Peyer's patch (tissue), 4 donors: Measurements from ENCODE around the gene CORO6. TPM values are rescaled to one million over a fixed set of nuclear protein-coding genes. Genes with fewer than 3 reads are reported as not detected.
A peak's percentile ranks its signal among the peaks of the same experiment; 100 is the strongest.

Experiments
- DNase-seq, 3 donors: peaks; one replicate each; pipeline ENCODE4 v3.0.0-alpha.2; 2017 to 2019
- H3K27ac ChIP-seq, 4 donors: fragments of 200-600 bp; sonication (generic); one replicate each; pipeline ENCODE4 v1.5.1; 2016 to 2019
- H3K27me3 ChIP-seq, 2 donors: fragments of 200-600 bp; sonication (generic); one replicate each; pipeline ENCODE4 v1.5.1; 2019
- H3K36me3 ChIP-seq, 3 donors: fragments of 200-600 bp; sonication (generic); one replicate each; pipeline ENCODE4 v1.5.1; 2016 to 2019
- H3K4me1 ChIP-seq, 4 donors: fragments of 200-600 bp; sonication (generic); one replicate each; pipeline ENCODE4 v1.5.1; 2016 to 2019
- H3K4me3 ChIP-seq, 4 donors: fragments of 200-600 bp; sonication (generic); 1 replicate in 3 of 4; 2 replicates in 1 of 4; pipeline ENCODE4 v1.5.1; 2016 to 2019; ENCODE audit warnings: mild to moderate bottlenecking in 1 of 4
- H3K9me3 ChIP-seq, 4 donors: fragments of 200-600 bp; sonication (generic); one replicate each; pipeline ENCODE4 v1.5.1; 2016 to 2019; ENCODE audit warnings: mild to moderate bottlenecking in 1 of 4
- POLR2A ChIP-seq, 2 donors: fragments of 450-650 bp; IDR thresholded peaks; one replicate each; pipeline ENCODE4 v1.5.1; 2017; ENCODE audit warnings: antibody characterized with exemption in 2 of 2, mild to moderate bottlenecking in 2 of 2, moderate library complexity in 2 of 2
- total RNA-seq, 4 donors: library from RNA; depleted of rRNA; stranded (reverse); fragments of >200 nt; gene quantifications; one replicate each; pipeline ENCODE4 v1.1.0, GENCODE V29; 2016
- TF ChIP-seq, protein P1 (sequence below), 6 experiments: fragments of 450-650 bp in 4 of 6; fragments of 200-600 bp in 2 of 6; sonication (generic) in 1 of 6; IDR thresholded peaks; one replicate each; pipeline ENCODE4 v1.5.1; 2017 to 2019; ENCODE audit warnings: antibody characterized with exemption in 6 of 6, mild to moderate bottlenecking in 3 of 6, moderate library complexity in 1 of 6

Gene CORO6
- total RNA-seq, 4 donors from 2014 or later, result 4.0 to 28.9 (median 19.9) TPM

DNA sequence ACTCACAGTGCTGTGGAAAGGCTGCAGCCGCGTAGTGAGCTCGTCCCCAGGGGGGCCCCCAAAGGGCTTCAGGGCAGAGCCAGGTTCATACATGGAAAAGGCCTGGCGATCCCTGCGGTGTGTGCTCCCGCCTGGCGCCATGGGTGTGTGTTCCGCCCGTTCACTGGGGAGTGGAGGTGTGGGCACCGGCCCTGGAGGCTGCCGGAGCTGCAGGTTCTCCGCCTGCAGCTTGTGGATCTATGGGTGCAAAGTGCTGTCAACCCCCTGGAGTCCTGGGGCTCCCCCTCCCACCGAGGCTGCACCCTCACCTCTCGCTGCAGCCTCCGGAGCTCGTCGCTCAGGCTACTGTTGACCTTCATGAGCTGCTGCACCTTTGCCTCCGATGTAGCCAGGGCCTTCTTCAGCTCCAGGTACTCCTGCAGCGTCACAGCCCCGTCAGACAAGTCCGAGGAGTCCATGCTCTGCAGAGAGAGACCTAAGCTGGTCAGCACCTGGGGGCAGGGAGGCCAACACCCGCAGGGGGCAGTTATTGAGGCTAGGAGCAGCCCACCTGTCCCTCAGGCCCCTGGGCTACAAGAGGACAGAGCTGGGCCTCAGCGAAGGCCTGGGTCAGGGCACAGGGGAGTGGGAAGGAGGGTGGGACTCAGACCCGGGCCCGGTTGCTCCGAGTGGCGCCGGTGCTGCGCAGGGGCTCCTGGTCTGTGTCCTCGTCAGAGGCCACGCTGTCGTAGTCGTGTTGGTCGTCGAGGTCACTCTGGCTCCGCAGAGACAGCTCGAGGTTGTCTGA is 46.3 kb downstream of the CORO6 start:
- no peaks in the 10 kb centered on the region for H3K9me3 ChIP-seq
- DNase-seq, result no peak
- TF ChIP-seq POLR2A (IDR thresholded peaks at IDR 0.05), result no peak
- TF ChIP-seq, protein P1, sequence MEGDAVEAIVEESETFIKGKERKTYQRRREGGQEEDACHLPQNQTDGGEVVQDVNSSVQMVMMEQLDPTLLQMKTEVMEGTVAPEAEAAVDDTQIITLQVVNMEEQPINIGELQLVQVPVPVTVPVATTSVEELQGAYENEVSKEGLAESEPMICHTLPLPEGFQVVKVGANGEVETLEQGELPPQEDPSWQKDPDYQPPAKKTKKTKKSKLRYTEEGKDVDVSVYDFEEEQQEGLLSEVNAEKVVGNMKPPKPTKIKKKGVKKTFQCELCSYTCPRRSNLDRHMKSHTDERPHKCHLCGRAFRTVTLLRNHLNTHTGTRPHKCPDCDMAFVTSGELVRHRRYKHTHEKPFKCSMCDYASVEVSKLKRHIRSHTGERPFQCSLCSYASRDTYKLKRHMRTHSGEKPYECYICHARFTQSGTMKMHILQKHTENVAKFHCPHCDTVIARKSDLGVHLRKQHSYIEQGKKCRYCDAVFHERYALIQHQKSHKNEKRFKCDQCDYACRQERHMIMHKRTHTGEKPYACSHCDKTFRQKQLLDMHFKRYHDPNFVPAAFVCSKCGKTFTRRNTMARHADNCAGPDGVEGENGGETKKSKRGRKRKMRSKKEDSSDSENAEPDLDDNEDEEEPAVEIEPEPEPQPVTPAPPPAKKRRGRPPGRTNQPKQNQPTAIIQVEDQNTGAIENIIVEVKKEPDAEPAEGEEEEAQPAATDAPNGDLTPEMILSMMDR (IDR thresholded peaks at IDR 0.05), result no peak
- H3K36me3 ChIP-seq, result peaks cover 0 to 59% (median 0%) of the 10 kb centered on the region in 3 donors
- H3K4me3 ChIP-seq, result no peak overlapping the region
- no peaks in the 10 kb centered on the region for H3K27me3 ChIP-seq
- H3K4me1 ChIP-seq, result peaks cover 0 to 35% (median 11%) of the 10 kb centered on the region in 4 donors
- H3K27ac ChIP-seq, result no peak overlapping the region

DNA sequence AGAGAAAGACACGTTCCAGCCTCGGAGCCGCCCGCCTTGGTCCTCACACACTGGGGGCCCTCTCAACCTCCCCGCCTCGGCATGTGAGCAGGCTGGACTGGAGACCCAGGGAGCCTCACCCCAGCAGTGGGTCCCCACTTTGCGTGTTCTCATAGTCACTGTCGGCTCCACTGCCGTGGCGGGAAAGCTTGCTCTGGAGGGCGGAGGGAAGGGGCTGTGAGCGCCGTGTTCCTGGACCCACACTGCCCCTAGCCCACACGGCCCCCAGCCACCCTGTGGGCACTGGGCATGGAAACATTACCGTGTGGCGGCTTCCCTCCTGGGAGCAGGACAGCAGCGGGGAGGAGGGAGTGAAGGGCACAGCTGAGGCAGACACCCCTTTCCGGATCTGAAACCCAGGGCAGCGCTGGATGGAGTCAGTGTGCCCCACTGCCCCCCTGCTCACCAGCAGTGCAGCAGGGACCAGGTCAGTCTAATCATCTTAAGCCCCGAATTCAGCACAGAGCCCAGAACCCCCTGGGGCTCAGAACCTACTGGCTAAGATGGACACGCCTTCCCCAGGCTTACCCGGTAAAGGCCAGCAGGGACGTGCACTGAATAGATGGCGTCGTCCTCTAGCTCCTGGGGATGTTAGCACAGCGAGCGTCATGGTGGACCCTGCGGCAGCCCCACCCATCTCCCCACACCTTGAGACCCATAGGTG is 47.0 kb downstream of the CORO6 start:
- Histone ChIP-seq H3K4me1 (peaks cover 0 to 35% (median 11%) of the 10 kb centered on the region in 4 donors), H3K9me3 (no peaks in the 10 kb centered on the region), H3K36me3 (peaks cover 0 to 54% (median 0%) of the 10 kb centered on the region in 3 donors), H3K4me3 (no peak overlapping the region), H3K27me3 (no peaks in the 10 kb centered on the region), H3K27ac (peak overlapping the region in 1 of 4 donors; percentile 64)
- TF ChIP-seq, protein P1 (IDR thresholded peaks at IDR 0.05), result no peak
- no peak for TF ChIP-seq POLR2A (IDR thresholded peaks at IDR 0.05)
- DNase-seq, result peak in 1 of 3 donors; percentile 40

DNA sequence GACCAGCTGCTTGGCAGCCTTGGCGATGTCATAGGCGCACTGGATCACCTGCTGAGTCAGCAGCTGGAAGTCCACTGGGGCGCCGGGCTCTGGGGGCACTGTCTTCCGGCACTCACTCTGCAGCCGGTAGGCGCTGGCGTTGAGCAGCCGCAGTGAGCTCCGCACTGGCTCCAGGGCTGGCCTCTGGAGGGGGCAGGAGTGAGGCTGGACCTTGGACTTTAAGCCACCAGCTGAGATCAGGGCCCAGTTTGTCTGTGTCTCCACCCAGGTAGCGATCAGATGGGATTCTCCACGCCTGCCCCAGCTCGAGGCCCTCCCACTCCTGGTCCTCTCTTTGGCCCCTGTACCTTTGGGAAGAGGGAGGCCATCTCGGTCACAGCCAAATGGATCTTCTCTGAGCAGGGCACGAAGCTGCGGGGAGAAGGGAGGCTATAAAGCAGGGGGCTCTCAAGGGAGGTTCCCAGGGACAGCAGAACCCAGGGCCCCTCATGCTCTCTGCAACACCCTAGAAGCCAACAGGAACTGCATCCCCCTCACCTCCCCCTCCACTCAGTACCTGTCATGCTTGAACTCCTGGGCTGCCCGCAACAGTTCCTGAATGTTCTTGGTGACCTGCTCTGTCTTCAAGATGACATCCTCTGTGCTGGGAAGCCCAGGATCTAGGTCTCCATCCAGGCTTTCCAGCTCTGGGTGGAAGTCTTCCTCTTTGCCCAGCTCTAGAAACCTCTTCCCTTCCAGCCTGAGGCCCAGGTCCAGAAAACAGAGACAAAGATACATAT is 47.8 kb downstream of the CORO6 start:
- no peaks in the 10 kb centered on the region for H3K9me3 ChIP-seq
- H3K4me1 ChIP-seq, result peaks cover 0 to 35% (median 11%) of the 10 kb centered on the region in 4 donors
- H3K27ac ChIP-seq, result peak overlapping the region in 2 of 4 donors; percentile 64 to 82
- peak; percentile 50 to 91 (median 86) for DNase-seq
- peaks cover 0 to 53% (median 0%) of the 10 kb centered on the region in 3 donors for H3K36me3 ChIP-seq
- H3K27me3 ChIP-seq, result no peaks in the 10 kb centered on the region
- TF ChIP-seq, protein P1 (IDR thresholded peaks at IDR 0.05), result peak in 3 of 6 experiments; percentile 27 to 48 (median 42)
- no peak for TF ChIP-seq POLR2A (IDR thresholded peaks at IDR 0.05)
- H3K4me3 ChIP-seq, result no peak overlapping the region

DNA sequence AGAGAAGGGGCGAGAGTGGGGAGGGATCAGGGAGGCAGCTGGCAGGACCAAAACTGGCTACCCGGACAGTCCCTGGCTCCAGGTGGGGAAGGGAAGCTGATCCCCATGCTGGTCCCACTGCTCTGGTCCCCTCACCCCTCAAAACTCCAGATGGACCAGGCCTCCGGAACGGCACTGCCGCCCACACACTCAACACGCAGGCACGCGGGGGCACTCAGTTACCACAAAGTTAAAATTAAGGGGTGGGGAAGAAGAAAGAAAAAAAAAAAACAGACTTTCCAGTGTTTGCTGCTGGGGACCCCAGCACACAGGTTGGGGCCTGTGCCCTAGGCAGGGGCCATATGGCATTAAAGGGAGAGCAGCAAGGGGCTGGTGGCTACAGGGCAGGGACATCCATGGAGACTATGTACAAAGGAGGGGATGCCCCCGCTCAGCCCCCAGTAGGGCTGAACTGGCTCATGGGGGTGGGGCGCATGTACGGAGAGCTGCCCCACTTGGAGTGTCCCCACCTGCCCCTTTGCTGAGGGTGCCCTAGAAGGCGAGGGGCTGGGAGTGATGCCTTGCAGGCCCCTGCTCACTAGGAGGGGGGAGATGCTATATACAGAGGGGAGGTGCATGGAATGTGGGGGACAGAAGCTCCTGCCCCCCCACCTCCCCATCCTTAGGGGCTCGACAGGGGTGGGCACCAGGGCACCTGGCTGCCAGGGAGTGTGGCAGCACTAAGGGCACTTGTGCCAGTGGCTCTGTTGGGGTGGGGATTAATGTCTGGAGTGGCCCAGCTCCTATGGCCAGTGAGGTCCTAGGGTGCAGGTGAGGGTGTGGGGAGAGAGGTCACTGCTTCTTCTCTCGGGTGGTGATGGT is 48.6 kb downstream of the CORO6 start:
- DNase-seq, result peak in 2 of 3 donors; percentile 44 to 45
- Histone ChIP-seq H3K27ac (peak overlapping the region in 2 of 4 donors; percentile 64 to 82), H3K27me3 (no peaks in the 10 kb centered on the region), H3K36me3 (peaks cover 0 to 50% (median 0%) of the 10 kb centered on the region in 3 donors), H3K9me3 (no peaks in the 10 kb centered on the region), H3K4me3 (no peak overlapping the region), H3K4me1 (peaks cover 3 to 43% (median 14%) of the 10 kb centered on the region in 4 donors)
- TF ChIP-seq, protein P1 (IDR thresholded peaks at IDR 0.05), result no peak
- no peak for TF ChIP-seq POLR2A (IDR thresholded peaks at IDR 0.05)
